Activated naive CD4-positive, alpha-beta T cell treated with anti-CD3 and anti-CD28 coated beads, Interleukin-2, amount 50 U/mL, for 72 hours (primary cell): Measurements from ENCODE around the gene NPB. TPM values are rescaled to one million over a fixed set of nuclear protein-coding genes. Genes with fewer than 3 reads are reported as not detected.

ENCODE experiments used
- ATAC-seq, 2 donors: fragments of 150-1000 bp; cut with Tn5 transposase; 2 replicates each; pipeline ENCODE4 v1.10.0; 2021; ENCODE audit warnings: mild to moderate bottlenecking in 2 of 2, moderate library complexity in 2 of 2
- DNase-seq, 2 donors: peaks; one replicate each; pipeline ENCODE4 v3.0.0; 2021 to 2022; ENCODE audit warnings: low spot score in 2 of 2
- H3K27ac Mint-ChIP-seq, 2 donors: one replicate each; pipeline ENCODE4 v1.8.0; 2022; ENCODE audit warnings: mild to moderate bottlenecking in 2 of 2, mixed read lengths in 2 of 2
- H3K36me3 Mint-ChIP-seq, 2 donors: one replicate each; pipeline ENCODE4 v1.8.0; 2022; ENCODE audit warnings: mixed read lengths in 2 of 2
- H3K9me3 Mint-ChIP-seq, 2 donors: one replicate each; pipeline ENCODE4 v1.8.0; 2022; ENCODE audit warnings: mixed read lengths in 2 of 2
- total RNA-seq, 2 donors: library from RNA; stranded (reverse); gene quantifications; one replicate each; pipeline ENCODE4 v1.2.3, GENCODE V29; 2022

Gene NPB
- total RNA-seq, 2 donors from 2014 or later = 0.27 TPM; not detected in 1

DNA sequence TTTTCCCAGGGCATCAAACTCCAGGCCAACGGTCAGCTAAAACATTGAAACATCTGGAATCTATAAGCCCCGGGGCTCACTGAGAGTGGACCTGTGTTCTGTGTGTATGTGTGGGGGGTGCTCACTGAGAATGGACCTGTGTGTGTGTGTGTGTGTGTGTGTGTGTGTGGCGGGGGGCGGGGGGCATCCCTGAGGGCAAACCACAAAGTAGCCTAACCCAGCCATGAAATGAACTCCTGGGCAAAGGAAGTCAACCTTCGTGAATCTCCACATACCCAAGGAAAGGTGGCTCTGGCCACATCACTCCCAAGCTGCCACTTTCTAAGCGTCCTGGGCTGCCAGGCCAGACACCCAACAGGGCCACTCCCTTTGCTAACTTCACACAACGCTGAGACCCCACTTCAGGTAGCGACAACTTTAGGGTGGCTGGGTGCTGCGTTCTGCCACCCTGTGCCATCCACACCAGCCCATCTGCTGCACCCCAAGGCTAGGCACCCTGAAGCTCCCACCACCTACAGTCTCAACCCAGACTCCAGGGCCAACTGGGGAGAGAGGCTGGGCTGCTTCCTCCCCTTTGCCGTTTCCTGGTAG is 23.9 kb downstream of the NPB start:
- H3K36me3 Mint-ChIP-seq = no peaks in the 10 kb centered on the region
- H3K27ac Mint-ChIP-seq = peak overlapping the region; percentile 89 to 96
- no peak for ATAC-seq
- no peak for DNase-seq
- H3K9me3 Mint-ChIP-seq = no peaks in the 10 kb centered on the region

- ATAC-seq = peak; percentile 42 to 64
- Mint-ChIP-seq H3K36me3 (no peaks in the 10 kb centered on the region), H3K9me3 (no peaks in the 10 kb centered on the region)
Measured at GRCh38 chr17:81926451-81927151, 24.6 kb downstream of the NPB start.

GRCh38 chr17:81927152-81927652 is 25.2 kb downstream of the NPB start:
- ATAC-seq = peak; percentile 10 to 30
- H3K36me3 Mint-ChIP-seq = no peaks in the 10 kb centered on the region
- no peaks in the 10 kb centered on the region for H3K9me3 Mint-ChIP-seq
- H3K27ac Mint-ChIP-seq = peak overlapping the region in 1 of 2 donors; percentile 89
- no peak for DNase-seq

More at GRCh38 chr17:81926451-81927151, 24.6 kb downstream of the NPB start:
- H3K27ac Mint-ChIP-seq = peak overlapping the region; percentile 89 to 96
- DNase-seq = peak; percentile 54 to 90

DNA sequence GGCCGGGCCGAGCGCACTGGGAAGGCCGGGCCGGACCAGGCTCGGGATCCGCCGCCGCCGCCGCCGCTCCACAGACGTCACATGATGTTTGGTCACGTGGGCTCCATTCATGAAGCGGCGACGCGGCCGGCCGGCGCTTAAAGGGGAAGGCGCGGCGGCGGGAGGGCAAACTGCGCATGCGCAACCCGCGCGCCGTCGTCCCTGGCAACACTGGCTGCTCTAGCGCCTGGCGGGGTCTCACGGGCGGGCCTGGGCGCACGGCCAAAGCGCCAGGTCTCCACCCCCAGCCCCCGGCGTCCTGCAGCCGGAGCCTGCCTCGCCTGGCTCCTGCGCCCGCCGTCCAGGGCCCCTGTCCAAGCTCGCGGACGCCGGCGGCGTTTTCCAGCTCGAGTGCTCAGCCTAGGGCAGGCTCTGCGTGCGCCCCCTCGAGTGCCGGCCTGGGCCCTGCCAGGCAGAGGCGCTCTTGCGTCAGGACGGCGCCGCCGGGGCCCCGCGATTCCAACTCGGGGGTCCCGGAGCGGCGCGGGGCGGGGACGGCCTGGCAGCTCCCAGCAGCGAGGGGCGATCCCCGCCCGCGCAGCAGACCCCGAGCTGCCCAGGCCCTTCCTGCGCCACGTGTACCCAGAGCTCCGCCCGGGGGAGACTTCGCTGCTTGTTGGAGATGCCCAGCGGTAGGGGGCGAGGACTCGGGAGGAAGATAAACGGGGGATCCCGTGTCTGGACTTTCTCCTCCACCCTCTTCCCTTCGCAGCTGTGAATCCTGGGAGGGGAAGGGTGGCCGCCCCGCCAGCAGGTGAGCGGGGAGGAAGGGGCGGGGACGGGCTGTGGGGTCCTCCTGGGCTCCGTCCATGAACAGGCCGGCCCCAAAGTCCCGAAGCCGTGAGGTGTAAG is 25.9 kb downstream of the NPB start, which contains the start of gene MAFG:
MAFG (minus strand) TSS at position 83 of the 891 bp plus-strand sequence. CDS start 4,550 bp downstream, outside the sequence.
- peak; percentile 68 to 84 for ATAC-seq
- no peaks in the 10 kb centered on the region for H3K9me3 Mint-ChIP-seq
- peak within 1 kb of the TSS; percentile 89 to 96 for H3K27ac Mint-ChIP-seq
- H3K36me3 Mint-ChIP-seq = no peaks in the 10 kb centered on the region
- DNase-seq = peak; percentile 91 to 93

GRCh38 chr17:81928544-81929252 is 26.7 kb downstream of the NPB start:
- Mint-ChIP-seq H3K9me3 (no peaks in the 10 kb centered on the region), H3K36me3 (peaks cover 0 to 2% of the 10 kb centered on the region in 2 donors), H3K27ac (peak overlapping the region in 1 of 2 donors; percentile 48)
- ATAC-seq (no peak), DNase-seq (no peak)

GRCh38 chr17:81929253-81930141 is 27.5 kb downstream of the NPB start:
- no peak for DNase-seq
- H3K36me3 Mint-ChIP-seq = peaks cover 0 to 7% of the 10 kb centered on the region in 2 donors
- H3K9me3 Mint-ChIP-seq = no peaks in the 10 kb centered on the region
- no peak overlapping the region for H3K27ac Mint-ChIP-seq
- no peak for ATAC-seq

DNA sequence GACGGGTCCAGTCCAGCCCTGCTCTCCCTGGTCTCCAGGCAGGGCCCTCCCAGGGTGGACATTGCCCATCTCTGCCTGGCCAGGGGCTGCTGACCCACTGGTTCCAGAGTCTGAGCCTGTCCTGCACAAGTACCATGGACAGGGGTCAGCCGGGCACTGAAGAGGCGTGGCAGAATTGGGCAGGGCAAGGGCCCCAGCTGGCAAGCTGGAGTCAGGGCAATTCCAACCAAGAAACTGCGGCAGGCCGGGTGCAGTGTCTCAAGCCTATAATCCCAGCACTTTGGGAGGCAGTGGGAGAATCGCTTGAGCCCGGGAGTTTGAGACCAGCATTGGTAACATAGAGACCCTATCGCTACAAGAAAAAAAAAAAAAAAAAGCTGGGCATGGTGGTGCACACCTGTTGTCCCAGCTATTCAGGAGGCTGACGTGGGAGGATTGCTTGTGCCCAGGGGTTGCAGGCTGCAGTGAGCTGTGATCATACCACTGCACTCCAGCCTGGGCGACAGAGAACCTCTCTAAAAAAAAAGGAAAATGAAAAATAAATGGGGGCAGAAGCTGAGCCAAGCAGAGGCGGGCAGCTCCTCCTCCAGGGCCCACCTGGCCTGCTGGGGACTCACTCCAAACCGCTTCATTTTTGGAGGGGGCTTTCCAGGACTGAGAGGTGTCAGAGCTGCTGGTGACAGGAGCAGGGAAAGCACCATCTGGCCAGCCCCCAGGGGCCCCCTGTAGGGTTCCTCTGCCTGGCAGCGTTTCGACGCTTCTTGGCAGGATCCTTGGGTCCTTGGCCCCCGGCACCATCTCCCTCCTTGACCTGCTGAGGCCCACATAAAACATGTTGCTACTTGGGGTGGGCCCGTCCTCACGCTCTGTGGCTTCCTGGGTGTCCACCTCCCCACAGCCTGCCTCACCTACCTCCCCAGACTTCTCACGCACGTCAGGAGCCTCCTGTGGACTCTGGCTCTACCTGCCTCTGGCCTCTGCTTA is 28.4 kb downstream of the NPB start:
- no peak for ATAC-seq
- H3K36me3 Mint-ChIP-seq = peaks cover 0 to 7% of the 10 kb centered on the region in 2 donors
- H3K9me3 Mint-ChIP-seq = no peaks in the 10 kb centered on the region
- no peak overlapping the region for H3K27ac Mint-ChIP-seq
- no peak for DNase-seq

DNA sequence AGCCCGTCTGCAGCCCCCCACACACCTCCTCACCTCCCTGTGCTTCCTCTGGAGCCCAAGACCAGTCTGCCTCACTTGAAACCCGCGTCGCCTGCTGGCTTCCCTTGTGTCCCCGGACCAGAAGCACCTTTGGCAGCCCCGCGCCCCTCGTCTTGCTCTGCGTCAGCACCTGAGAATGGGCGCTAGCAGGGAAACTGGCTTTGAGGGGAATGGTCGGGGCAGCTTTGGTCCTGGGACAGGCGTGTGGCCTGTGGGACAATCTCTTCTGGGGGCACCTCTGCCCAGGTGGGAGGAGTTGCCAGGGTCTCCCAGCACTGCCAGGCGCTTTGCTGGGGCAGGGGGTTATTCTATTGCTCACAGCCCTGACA is 29.1 kb downstream of the NPB start:
- ATAC-seq (no peak), DNase-seq (no peak)
- H3K36me3 Mint-ChIP-seq = peaks cover 6 to 7% of the 10 kb centered on the region in 2 donors
- H3K27ac Mint-ChIP-seq = no peak overlapping the region
- H3K9me3 Mint-ChIP-seq = no peaks in the 10 kb centered on the region

DNA sequence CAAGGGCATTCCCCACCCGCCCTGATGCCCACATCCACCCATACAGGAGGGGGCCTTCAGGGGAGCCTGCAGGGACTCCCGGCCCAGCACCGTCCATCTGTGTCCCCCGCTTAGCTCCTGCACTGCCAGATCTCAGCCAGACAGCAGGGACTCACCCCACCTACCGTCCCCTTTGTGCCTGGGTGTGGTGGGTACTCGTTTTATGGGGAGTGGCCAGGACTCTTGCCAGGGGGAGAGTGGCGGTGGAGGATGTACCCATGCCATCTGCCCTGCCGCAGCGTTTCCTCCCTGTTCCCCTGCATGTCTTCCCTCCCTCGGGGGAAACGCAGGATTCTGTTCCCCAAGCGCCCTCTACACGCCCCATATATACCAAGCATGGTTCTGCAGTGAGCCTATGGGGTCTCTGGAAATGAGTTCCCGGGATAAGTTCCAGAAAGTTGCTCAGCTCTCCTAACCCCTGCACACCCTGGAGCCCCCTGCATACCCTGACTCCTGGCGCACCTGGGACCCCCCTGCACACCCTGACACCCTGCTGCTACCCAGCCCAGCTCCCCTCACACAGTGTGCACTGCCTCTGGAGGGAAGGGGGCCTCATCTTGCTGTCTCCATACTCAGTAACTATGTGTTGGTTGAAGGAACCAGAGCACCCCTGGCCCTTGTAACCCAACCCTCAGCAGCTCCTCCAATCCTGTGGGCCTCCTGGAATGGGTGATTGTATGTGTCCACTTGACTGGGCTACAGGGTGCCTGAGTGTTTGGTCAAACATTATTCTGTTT is 29.7 kb downstream of the NPB start:
- Mint-ChIP-seq H3K36me3 (peaks cover 6 to 7% of the 10 kb centered on the region in 2 donors), H3K9me3 (no peaks in the 10 kb centered on the region), H3K27ac (no peak overlapping the region)
- ATAC-seq = no peak
- no peak for DNase-seq

DNA sequence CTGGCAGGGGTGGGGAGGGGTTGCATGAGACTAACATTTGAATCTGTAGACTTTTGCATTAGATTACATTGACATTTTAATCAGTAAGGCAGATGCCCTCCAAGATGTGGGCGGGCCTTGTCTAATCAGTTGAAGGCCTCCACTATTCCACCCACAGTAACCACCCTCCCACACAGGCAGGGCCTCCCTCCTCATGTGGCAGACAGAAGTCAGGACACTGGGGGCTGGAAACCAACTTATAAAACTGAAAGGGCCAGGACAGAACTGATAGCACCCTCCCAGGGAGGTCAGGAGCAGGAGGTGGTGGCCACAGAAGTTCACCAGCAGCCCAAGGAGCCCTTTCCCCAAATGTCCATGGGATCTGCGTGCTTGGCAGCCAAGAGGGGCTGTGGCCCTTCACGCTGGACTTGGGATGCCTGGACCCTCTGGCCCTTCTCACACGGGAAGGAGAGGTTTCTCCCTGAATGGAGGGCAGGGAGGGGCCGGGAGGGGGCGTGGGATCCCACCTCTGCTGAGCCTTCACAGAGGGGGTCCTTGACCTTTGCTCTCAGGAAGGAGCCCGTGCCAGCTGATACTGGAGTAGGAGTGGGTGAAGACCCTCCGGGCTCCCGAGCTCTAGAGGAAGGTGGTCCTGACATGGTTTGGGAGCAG is 30.4 kb downstream of the NPB start:
- H3K27ac Mint-ChIP-seq = no peak overlapping the region
- peaks cover 6 to 7% of the 10 kb centered on the region in 2 donors for H3K36me3 Mint-ChIP-seq
- no peaks in the 10 kb centered on the region for H3K9me3 Mint-ChIP-seq
- no peak for DNase-seq
- ATAC-seq = no peak

GRCh38 chr17:81933178-81933699 is 31.2 kb downstream of the NPB start:
- Mint-ChIP-seq H3K27ac (no peak overlapping the region), H3K9me3 (no peaks in the 10 kb centered on the region), H3K36me3 (peaks cover 6 to 7% of the 10 kb centered on the region in 2 donors)
- ATAC-seq (no peak), DNase-seq (no peak)

GRCh38 chr17:81934098-81934757 is 32.2 kb downstream of the NPB start:
- H3K9me3 Mint-ChIP-seq = no peaks in the 10 kb centered on the region
- peaks cover 6 to 7% of the 10 kb centered on the region in 2 donors for H3K36me3 Mint-ChIP-seq
- no peak for ATAC-seq

More at GRCh38 chr17:81934098-81934757, 32.2 kb downstream of the NPB start:
- no peak overlapping the region for H3K27ac Mint-ChIP-seq
- DNase-seq = no peak
